ENCODE data around the gene CRYL1. TPM values are rescaled to one million over a fixed set of nuclear protein-coding genes. Genes with fewer than 3 reads are reported as not detected.

The CRYL1 gene
- total and polyA plus RNA-seq, 2 of the 4 experiments (the other 2 are of a cell fraction): 11.7 to 16.4 TPM

GRCh38 chr13:20505405-20506366 is 20.0 kb downstream of the CRYL1 start:
- Histone ChIP-seq H3K4me3 (ENCODE audit: insufficient read depth, low read depth, low read length) (no peak overlapping the region), H3K36me3 (ENCODE audit: control insufficient read depth, insufficient read depth, low read length) (0 out of 2 replicates have a peak, but pooled peaks cover 2% of the 10 kb centered on the region), H3K18ac (ENCODE audit: low read depth, low read length) (no peak overlapping the region), H3K9me3 (ENCODE audit: control insufficient read depth, insufficient read depth, low read length) (no peaks in the 10 kb centered on the region), H2AK5ac (ENCODE audit: low read depth, low read length) (no peak overlapping the region), H4K20me1 (ENCODE audit: insufficient read depth, low read length) (no peaks in the 10 kb centered on the region), H4K8ac (ENCODE audit: low read depth in 2 of 2, low read length in 2 of 2) (no peak overlapping the region), H3K23ac (ENCODE audit: low read depth, low read length) (no peak overlapping the region), H3K4me2 (ENCODE audit: low read depth, low read length) (no peak overlapping the region), H3K4ac (ENCODE audit: low read depth, low read length) (no peak overlapping the region), H3K79me1 (ENCODE audit: low read depth in 1 of 2, low read length in 2 of 2) (no peaks in the 10 kb centered on the region), H3K9ac (ENCODE audit: low read depth, low read length) (no peak overlapping the region), H2BK120ac (ENCODE audit: low read depth, low read length) (no peak overlapping the region), H3K9me1 (ENCODE audit: insufficient read depth, low read length) (no peaks in the 10 kb centered on the region), H2BK15ac (ENCODE audit: low read depth, low read length) (no peak overlapping the region), H4K5ac (ENCODE audit: low read depth, low read length) (no peak overlapping the region), H2AK9ac (replicated peaks; ENCODE audit: low read depth, low read length, poor library complexity) (no peak overlapping the region), H4K91ac (ENCODE audit: insufficient read depth, low read depth, low read length) (no peak overlapping the region), H3K14ac (replicated peaks; ENCODE audit: low read depth, low read length) (no peak overlapping the region), H2BK20ac (ENCODE audit: low read depth, low read length) (no peak overlapping the region), H3K27ac (ENCODE audit: insufficient read depth, low read length) (no peak overlapping the region), H2AFZ (replicated peaks; ENCODE audit: low read length, poor library complexity) (no peak overlapping the region), H3K27me3 (ENCODE audit: control insufficient read depth, insufficient read depth, low read length) (no peaks in the 10 kb centered on the region), H3K56ac (ENCODE audit: extremely low read depth, insufficient read depth, low read length) (no peak overlapping the region), H2BK5ac (ENCODE audit: low read depth, low read length, poor library complexity, severe bottlenecking) (no peak overlapping the region), H3K4me1 (ENCODE audit: control insufficient read depth, insufficient read depth, low read length) (no peaks in the 10 kb centered on the region)
- 100% methylated on average over 1 of the region's 10 CpGs; no CpG with 5 or more reads in 1 of the 2 experiments for WGBS, 2 experiments (ENCODE audit: extremely low coverage in 2 of 2, insufficient read length in 1 of 2)
- ChIA-PET CTCF (interaction anchor here (0.6 kb wide), 1 partner anchor 332 kb away, joined by 3 read pairs; no protein-coding TSS in a partner anchor), POLR2A (ENCODE audit: unreplicated experiment) (no interaction called here)
- no peak for ATAC-seq (ENCODE audit: low read depth)
- in situ Hi-C loops (cut with MboI; ENCODE audit: low sequenced_read_pairs): loop anchor here (10.0 to 25.0 kb wide), 2 partner anchors 199 to 982 kb away; partner anchors contain the start of gene IL17D
- no peak for DNase-seq
- TF ChIP-seq NFE2L2 (IDR thresholded peaks at IDR 0.05; ENCODE audit: low read depth, low read length): no peak
- TF ChIP-seq, protein P1, sequence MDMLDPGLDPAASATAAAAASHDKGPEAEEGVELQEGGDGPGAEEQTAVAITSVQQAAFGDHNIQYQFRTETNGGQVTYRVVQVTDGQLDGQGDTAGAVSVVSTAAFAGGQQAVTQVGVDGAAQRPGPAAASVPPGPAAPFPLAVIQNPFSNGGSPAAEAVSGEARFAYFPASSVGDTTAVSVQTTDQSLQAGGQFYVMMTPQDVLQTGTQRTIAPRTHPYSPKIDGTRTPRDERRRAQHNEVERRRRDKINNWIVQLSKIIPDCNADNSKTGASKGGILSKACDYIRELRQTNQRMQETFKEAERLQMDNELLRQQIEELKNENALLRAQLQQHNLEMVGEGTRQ (IDR thresholded peaks at IDR 0.05; ENCODE audit: low read depth, low read length): no peak
- TF ChIP-seq CHD1 (IDR thresholded peaks at IDR 0.05; ENCODE audit: low read depth, low read length): no peak
- TF ChIP-seq CTCF (conservative IDR thresholded peaks at IDR 0.05; ENCODE audit: low read depth, low read length): no peak
- no peak for TF ChIP-seq BHLHE40 (IDR thresholded peaks at IDR 0.05; ENCODE audit: low read depth, low read length)
- no peak for TF ChIP-seq FOS (IDR thresholded peaks at IDR 0.05; ENCODE audit: low read depth, low read length)
- TF ChIP-seq, protein P2, sequence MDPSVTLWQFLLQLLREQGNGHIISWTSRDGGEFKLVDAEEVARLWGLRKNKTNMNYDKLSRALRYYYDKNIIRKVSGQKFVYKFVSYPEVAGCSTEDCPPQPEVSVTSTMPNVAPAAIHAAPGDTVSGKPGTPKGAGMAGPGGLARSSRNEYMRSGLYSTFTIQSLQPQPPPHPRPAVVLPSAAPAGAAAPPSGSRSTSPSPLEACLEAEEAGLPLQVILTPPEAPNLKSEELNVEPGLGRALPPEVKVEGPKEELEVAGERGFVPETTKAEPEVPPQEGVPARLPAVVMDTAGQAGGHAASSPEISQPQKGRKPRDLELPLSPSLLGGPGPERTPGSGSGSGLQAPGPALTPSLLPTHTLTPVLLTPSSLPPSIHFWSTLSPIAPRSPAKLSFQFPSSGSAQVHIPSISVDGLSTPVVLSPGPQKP (IDR thresholded peaks at IDR 0.05; ENCODE audit: borderline replicate concordance, low read depth, low read length): no peak
- TF ChIP-seq RAD21 (IDR thresholded peaks at IDR 0.05; ENCODE audit: low read length): no peak
- TF ChIP-seq CEBPB (IDR thresholded peaks at IDR 0.05; ENCODE audit: low read depth, low read length): no peak
- no peak for TF ChIP-seq RCOR1 (IDR thresholded peaks at IDR 0.05; ENCODE audit: insufficient replicate concordance, low read length)
- TF ChIP-seq SMC3 (IDR thresholded peaks at IDR 0.05; ENCODE audit: low read depth, low read length): no peak
- TF ChIP-seq POLR2A (IDR thresholded peaks at IDR 0.05; ENCODE audit: low read depth, low read length): no peak
- TF ChIP-seq MAFK (IDR thresholded peaks at IDR 0.05; ENCODE audit: low read depth, low read length): no peak
- dilution Hi-C loops (cut with HindIII; ENCODE audit: low sequenced_read_pairs, unreplicated experiment): no loop called here
- intact Hi-C loops (cut with micrococcal nuclease): no loop called here
- no TSS peak for BruUV-seq (replicated peaks)
